Measurements from ENCODE around the gene GRAMD2A. TPM values are rescaled to one million over a fixed set of nuclear protein-coding genes. Genes with fewer than 3 reads are reported as not detected.

The GRAMD2A gene
- total RNA-seq, 2 donors from 2014 or later = 2.0 TPM

DNA sequence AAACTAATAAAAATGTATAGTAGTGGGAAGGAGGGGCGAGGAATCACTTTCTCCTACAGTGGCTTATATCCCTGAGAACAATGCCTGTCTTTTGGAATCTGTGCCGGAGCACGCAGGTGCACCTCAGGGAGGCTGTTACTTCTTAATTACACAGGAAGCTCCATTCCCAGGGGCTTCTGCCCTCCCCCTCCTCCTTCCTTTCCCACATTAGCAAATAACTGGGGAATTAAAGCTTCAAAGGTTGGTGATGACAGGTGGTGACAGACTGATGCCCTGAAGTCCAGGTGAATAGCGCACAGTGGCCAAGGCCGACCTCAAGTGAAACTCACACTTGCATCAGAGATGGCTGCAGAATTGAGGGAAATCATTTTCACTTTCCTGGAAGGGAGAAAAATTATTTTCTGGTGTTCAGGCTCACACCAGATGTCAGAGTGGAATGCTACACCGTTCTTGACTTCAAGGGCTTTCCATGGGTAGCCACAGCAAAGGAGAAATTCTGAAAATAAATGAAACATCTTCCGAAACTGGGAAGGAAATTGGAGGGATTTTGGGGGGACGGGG, 3.7 kb downstream of the GRAMD2A start:
- Mint-ChIP-seq H3K9me3 (no peaks in the 10 kb centered on the region), H3K36me3 (ENCODE audit: low read depth) (peaks cover 5% of the 10 kb centered on the region), H3K27me3 (ENCODE audit: insufficient read depth) (peaks cover 27% of the 10 kb centered on the region), H3K27ac (no peak overlapping the region), H3K4me3 (no peak overlapping the region), H3K4me1 (peaks cover 12% of the 10 kb centered on the region)
- H3K9ac ChIP-seq (ENCODE audit: extremely low read depth, low read length, poor library complexity, severe bottlenecking) = no peak overlapping the region
- no peak overlapping the region for H3K4me3 ChIP-seq (ENCODE audit: low read length)
- H3K4me1 ChIP-seq (ENCODE audit: control insufficient read depth, insufficient read depth, low read length) = no peaks in the 10 kb centered on the region
- peak; percentile 60 for DNase-seq
- peaks cover 7% of the 10 kb centered on the region for H3K36me3 ChIP-seq (ENCODE audit: control insufficient read depth, insufficient read depth, low read length)
- H3K9me3 ChIP-seq (ENCODE audit: control insufficient read depth, low read length) = peaks cover 4% of the 10 kb centered on the region
- 78 to 82% methylated on average over 5 to 8 of the region's 8 CpGs for WGBS, 2 experiments (ENCODE audit: insufficient coverage in 1 of 2, insufficient read length in 1 of 2)
- H3K27me3 ChIP-seq (ENCODE audit: control insufficient read depth, insufficient read depth, low read length, poor library complexity, severe bottlenecking) = peaks cover 9% of the 10 kb centered on the region
- TF ChIP-seq, protein P1, sequence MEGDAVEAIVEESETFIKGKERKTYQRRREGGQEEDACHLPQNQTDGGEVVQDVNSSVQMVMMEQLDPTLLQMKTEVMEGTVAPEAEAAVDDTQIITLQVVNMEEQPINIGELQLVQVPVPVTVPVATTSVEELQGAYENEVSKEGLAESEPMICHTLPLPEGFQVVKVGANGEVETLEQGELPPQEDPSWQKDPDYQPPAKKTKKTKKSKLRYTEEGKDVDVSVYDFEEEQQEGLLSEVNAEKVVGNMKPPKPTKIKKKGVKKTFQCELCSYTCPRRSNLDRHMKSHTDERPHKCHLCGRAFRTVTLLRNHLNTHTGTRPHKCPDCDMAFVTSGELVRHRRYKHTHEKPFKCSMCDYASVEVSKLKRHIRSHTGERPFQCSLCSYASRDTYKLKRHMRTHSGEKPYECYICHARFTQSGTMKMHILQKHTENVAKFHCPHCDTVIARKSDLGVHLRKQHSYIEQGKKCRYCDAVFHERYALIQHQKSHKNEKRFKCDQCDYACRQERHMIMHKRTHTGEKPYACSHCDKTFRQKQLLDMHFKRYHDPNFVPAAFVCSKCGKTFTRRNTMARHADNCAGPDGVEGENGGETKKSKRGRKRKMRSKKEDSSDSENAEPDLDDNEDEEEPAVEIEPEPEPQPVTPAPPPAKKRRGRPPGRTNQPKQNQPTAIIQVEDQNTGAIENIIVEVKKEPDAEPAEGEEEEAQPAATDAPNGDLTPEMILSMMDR (conservative IDR thresholded peaks at IDR 0.05) = no peak
- H3K27ac ChIP-seq (ENCODE audit: low read depth, low read length) = no peak overlapping the region

DNA sequence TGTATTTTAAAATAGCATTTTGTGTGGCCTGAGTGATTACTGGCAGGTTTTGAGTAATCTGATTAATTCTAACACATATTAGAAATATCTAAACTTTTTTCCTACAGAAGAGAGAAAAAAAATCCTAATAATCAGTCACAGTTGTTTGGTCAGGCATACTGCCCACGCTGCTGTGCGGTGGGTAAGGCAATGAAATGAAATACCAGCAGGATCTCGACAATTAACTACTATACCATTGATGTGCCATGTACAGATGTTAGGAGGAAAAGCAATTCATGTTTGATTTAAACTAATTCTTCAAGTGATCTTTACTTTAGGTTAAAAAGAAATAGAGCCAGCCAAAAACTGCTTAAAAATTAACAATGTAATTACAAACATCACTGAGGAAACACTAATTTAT, 5.2 kb downstream of the GRAMD2A start:
- H3K4me3 ChIP-seq (ENCODE audit: low read length) = no peak overlapping the region
- H3K9ac ChIP-seq (ENCODE audit: extremely low read depth, low read length, poor library complexity, severe bottlenecking) = no peak overlapping the region
- H3K4me1 Mint-ChIP-seq = peaks cover 8% of the 10 kb centered on the region
- no peaks in the 10 kb centered on the region for H3K36me3 ChIP-seq (ENCODE audit: control insufficient read depth, insufficient read depth, low read length)
- no peak overlapping the region for H3K27ac Mint-ChIP-seq
- WGBS, 2 experiments (ENCODE audit: insufficient coverage in 1 of 2, insufficient read length in 1 of 2) = 100% methylated on average over 3 of the region's 3 CpGs; no CpG with 5 or more reads in 1 of the 2 experiments
- TF ChIP-seq, protein P1 (conservative IDR thresholded peaks at IDR 0.05) = no peak
- DNase-seq = no peak
- peaks cover 27% of the 10 kb centered on the region for H3K27me3 Mint-ChIP-seq (ENCODE audit: insufficient read depth)
- H3K4me3 Mint-ChIP-seq = no peak overlapping the region
- H3K4me1 ChIP-seq (ENCODE audit: control insufficient read depth, insufficient read depth, low read length) = no peaks in the 10 kb centered on the region
- H3K27ac ChIP-seq (ENCODE audit: low read depth, low read length) = no peak overlapping the region
- H3K36me3 Mint-ChIP-seq (ENCODE audit: low read depth) = no peaks in the 10 kb centered on the region
- peaks cover 4% of the 10 kb centered on the region for H3K9me3 ChIP-seq (ENCODE audit: control insufficient read depth, low read length)
- peaks cover 9% of the 10 kb centered on the region for H3K27me3 ChIP-seq (ENCODE audit: control insufficient read depth, insufficient read depth, low read length, poor library complexity, severe bottlenecking)
- H3K9me3 Mint-ChIP-seq = no peaks in the 10 kb centered on the region

DNA sequence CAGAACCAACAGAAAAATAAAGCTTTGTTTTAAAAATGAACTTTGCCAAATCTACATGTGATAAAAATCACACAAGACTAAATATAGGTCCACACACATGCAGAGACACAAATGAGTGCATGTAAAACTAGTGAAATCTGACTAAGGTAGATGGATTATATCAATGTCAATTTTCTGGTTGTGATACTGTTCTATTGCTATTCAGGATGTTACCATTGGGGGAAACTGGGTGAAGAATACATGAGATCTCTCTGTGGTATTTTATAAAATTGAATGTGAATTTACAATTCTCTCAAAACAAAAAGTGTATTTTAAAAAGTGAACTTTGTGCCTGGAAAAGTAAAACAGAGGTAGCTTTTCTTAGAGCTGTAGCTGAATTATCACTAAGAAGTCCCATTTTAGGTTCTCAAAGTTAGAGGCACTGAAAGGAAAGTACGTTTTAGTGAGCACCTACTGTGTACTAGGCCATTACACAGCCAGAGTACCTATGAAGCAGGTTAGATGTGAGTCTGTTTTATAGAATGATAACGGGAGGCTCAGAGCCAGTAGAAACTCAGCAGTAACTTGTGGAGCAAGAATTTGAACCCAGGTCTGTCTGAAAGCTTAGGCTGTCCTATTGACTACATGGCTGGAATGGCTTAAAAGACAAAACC, 8.2 kb downstream of the GRAMD2A start:
- no peaks in the 10 kb centered on the region for H3K9me3 Mint-ChIP-seq

More for the DNA sequence above, 8.2 kb downstream of the GRAMD2A start:
- DNase-seq = no peak
- TF ChIP-seq, protein P1 (conservative IDR thresholded peaks at IDR 0.05) = no peak
- Histone ChIP-seq H3K4me3 (ENCODE audit: low read length) (no peak overlapping the region), H3K9me3 (ENCODE audit: control insufficient read depth, low read length) (peaks cover 4% of the 10 kb centered on the region), H3K36me3 (ENCODE audit: control insufficient read depth, insufficient read depth, low read length) (no peaks in the 10 kb centered on the region), H3K27ac (ENCODE audit: low read depth, low read length) (no peak overlapping the region), H3K27me3 (ENCODE audit: control insufficient read depth, insufficient read depth, low read length, poor library complexity, severe bottlenecking) (peaks cover 13% of the 10 kb centered on the region), H3K9ac (ENCODE audit: extremely low read depth, low read length, poor library complexity, severe bottlenecking) (no peak overlapping the region), H3K4me1 (ENCODE audit: control insufficient read depth, insufficient read depth, low read length) (no peaks in the 10 kb centered on the region)
- peaks cover 20% of the 10 kb centered on the region for H3K27me3 Mint-ChIP-seq (ENCODE audit: insufficient read depth)
- no peak overlapping the region for H3K27ac Mint-ChIP-seq
- H3K4me1 Mint-ChIP-seq = peaks cover 11% of the 10 kb centered on the region
- H3K36me3 Mint-ChIP-seq (ENCODE audit: low read depth) = no peaks in the 10 kb centered on the region
- 86 to 100% methylated on average over 1 to 2 of the region's 2 CpGs for WGBS, 2 experiments (ENCODE audit: insufficient coverage in 1 of 2, insufficient read length in 1 of 2)
- no peak overlapping the region for H3K4me3 Mint-ChIP-seq
